ENCODE measurements around the gene TSPAN19.

DNA sequence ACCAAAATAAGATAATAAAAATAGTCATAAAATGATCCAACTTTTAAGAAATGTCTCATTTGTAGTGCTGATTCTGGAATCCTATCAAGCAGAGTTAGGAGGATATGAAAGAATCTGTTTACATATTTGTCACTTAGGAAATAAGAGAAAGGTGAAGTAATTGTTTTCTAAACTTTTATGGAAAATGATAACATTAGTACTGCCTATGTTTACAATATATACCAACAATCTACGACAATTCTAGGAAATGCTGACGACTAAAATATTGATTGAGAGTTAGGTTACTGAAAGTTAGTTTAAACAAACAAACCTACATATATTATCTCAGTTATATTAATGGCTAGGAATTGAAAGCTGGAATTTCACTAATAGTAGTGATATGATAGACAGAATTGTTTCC, 18.0 kb downstream of the TSPAN19 start:
- TF ChIP-seq POLR2AphosphoS5 (IDR thresholded peaks at IDR 0.05; ENCODE audit: insufficient read depth, low read depth, low read length) (no peak), POLR2A (IDR thresholded peaks at IDR 0.05; ENCODE audit: low read depth, low read length) (no peak)
- TF ChIP-seq, protein P1, sequence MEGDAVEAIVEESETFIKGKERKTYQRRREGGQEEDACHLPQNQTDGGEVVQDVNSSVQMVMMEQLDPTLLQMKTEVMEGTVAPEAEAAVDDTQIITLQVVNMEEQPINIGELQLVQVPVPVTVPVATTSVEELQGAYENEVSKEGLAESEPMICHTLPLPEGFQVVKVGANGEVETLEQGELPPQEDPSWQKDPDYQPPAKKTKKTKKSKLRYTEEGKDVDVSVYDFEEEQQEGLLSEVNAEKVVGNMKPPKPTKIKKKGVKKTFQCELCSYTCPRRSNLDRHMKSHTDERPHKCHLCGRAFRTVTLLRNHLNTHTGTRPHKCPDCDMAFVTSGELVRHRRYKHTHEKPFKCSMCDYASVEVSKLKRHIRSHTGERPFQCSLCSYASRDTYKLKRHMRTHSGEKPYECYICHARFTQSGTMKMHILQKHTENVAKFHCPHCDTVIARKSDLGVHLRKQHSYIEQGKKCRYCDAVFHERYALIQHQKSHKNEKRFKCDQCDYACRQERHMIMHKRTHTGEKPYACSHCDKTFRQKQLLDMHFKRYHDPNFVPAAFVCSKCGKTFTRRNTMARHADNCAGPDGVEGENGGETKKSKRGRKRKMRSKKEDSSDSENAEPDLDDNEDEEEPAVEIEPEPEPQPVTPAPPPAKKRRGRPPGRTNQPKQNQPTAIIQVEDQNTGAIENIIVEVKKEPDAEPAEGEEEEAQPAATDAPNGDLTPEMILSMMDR (IDR thresholded peaks at IDR 0.05; ENCODE audit: extremely low read depth in 1 of 2, insufficient read depth in 1 of 2, low read depth in 1 of 2, low read length in 2 of 2): no peak
